GM23338 (cell line): Measurements from ENCODE around the gene RAP1GAP. TPM values are rescaled to one million over a fixed set of nuclear protein-coding genes. Genes with fewer than 3 reads are reported as not detected.

Experiments
- ATAC-seq: fragments of 200-7000 bp; cut with Tn5 transposase; 3 replicates; pipeline ENCODE4 v1.9.1; 2020
- DNase-seq: peaks from one replicate; pipeline ENCODE4 v3.0.0-alpha.2; 2015; ENCODE audit warnings: low spot score
- H2AFZ ChIP-seq: fragments of 200-600 bp; sonication (generic); 2 replicates; pipeline ENCODE4 v1.8.0; 2016; ENCODE audit warnings: antibody characterized with exemption, mild to moderate bottlenecking, moderate library complexity
- H3F3A ChIP-seq: fragments of 200-600 bp; sonication (generic); replicated peaks from 2 replicates; pipeline ENCODE4 v1.8.0; 2017; ENCODE audit warnings: antibody characterized with exemption, mixed run types, low read depth
- H3K27ac ChIP-seq: fragments of 200-600 bp; sonication (generic); 2 replicates; pipeline ENCODE4 v1.6.1; 2016; ENCODE audit warnings: low read depth
- H3K27me3 ChIP-seq: fragments of 200-600 bp; sonication (generic); 2 replicates; pipeline ENCODE4 v1.8.0; 2016; ENCODE audit warnings: mild to moderate bottlenecking, mixed run types, moderate library complexity; ENCODE audit not compliant: insufficient read depth
- H3K36me3 ChIP-seq: fragments of 200-600 bp; sonication (generic); 2 replicates; pipeline ENCODE4 v1.8.0; 2016; ENCODE audit warnings: mild to moderate bottlenecking; ENCODE audit not compliant: insufficient read depth
- H3K4me1 ChIP-seq: fragments of 200-600 bp; sonication (generic); 2 replicates; pipeline ENCODE4 v1.8.0; 2016; ENCODE audit warnings: mild to moderate bottlenecking, moderate library complexity; ENCODE audit not compliant: insufficient read depth
- H3K4me2 ChIP-seq: fragments of 200-600 bp; sonication (generic); 2 replicates; pipeline ENCODE4 v1.7.1; 2017; ENCODE audit warnings: mixed run types
- H3K4me3 ChIP-seq: fragments of 200-600 bp; sonication (generic); 2 replicates; pipeline ENCODE4 v1.6.1; 2016; ENCODE audit warnings: mixed run types
- H3K79me2 ChIP-seq: fragments of 200-600 bp; sonication (generic); replicated peaks from 2 replicates; pipeline ENCODE4 v1.8.0; 2017; ENCODE audit warnings: mild to moderate bottlenecking; ENCODE audit not compliant: insufficient read depth
- H3K9me2 ChIP-seq: fragments of 200-600 bp; sonication (generic); 2 replicates; pipeline ENCODE4 v1.8.0; 2017; ENCODE audit not compliant: insufficient read depth
- H4K20me1 ChIP-seq: fragments of 200-600 bp; sonication (generic); replicated peaks from 2 replicates; pipeline ENCODE4 v1.8.0; 2017; ENCODE audit warnings: mild to moderate bottlenecking; ENCODE audit not compliant: insufficient read depth
- H3K27ac Mint-ChIP-seq: 2 replicates; pipeline ENCODE4 v1.8.0; 2020; ENCODE audit warnings: inconsistent platforms, mild to moderate bottlenecking, moderate library complexity, mixed read lengths
- H3K27me3 Mint-ChIP-seq: 3 replicates; pipeline ENCODE4 v1.8.0; 2022; ENCODE audit warnings: low read depth, mild to moderate bottlenecking, moderate library complexity, mixed read lengths, inconsistent platforms; ENCODE audit not compliant: insufficient read depth, poor library complexity
- H3K36me3 Mint-ChIP-seq: 3 replicates; pipeline ENCODE4 v1.8.0; 2021; ENCODE audit warnings: low read depth, mild to moderate bottlenecking, inconsistent platforms, moderate library complexity, mixed read lengths
- H3K4me1 Mint-ChIP-seq: 3 replicates; pipeline ENCODE4 v1.8.0; 2020; ENCODE audit warnings: mild to moderate bottlenecking, inconsistent platforms, mixed read lengths
- H3K4me3 Mint-ChIP-seq: 3 replicates; pipeline ENCODE4 v1.8.0; 2021; ENCODE audit warnings: moderate library complexity, mild to moderate bottlenecking, inconsistent platforms, mixed read lengths
- H3K9me3 Mint-ChIP-seq: 3 replicates; pipeline ENCODE4 v1.8.0; 2020; ENCODE audit warnings: moderate library complexity, mild to moderate bottlenecking, inconsistent platforms, mixed read lengths
- CREB1 ChIP-seq: fragments of 250-450 bp; sonication (Bioruptor Pico); IDR thresholded peaks from 2 replicates; pipeline ENCODE4 v1.5.0; 2020; ENCODE audit warnings: low read depth, mild to moderate bottlenecking, moderate library complexity
- CTCF ChIP-seq, 2 experiments: fragments of 200-600 bp in 1 of 2; sonication (generic) in 1 of 2; conservative IDR thresholded peaks; 2 replicates each; pipeline versions ENCODE4 v1.5.1 to v1.6.1; 2016 to 2017; ENCODE audit warnings: antibody characterized with exemption in 2 of 2, low read depth in 2 of 2, mild to moderate bottlenecking in 2 of 2, moderate library complexity in 1 of 2
- ETS1 ChIP-seq: IDR thresholded peaks from 2 replicates; pipeline ENCODE4 v1.6.1; 2016; ENCODE audit warnings: antibody characterized with exemption
- EZH2 ChIP-seq: fragments of 200-600 bp; sonication (generic); IDR thresholded peaks from one replicate; pipeline ENCODE4 v1.8.0; 2017; ENCODE audit warnings: antibody characterized with exemption, mild to moderate bottlenecking, low read depth; ENCODE audit not compliant: unreplicated experiment
- EZH2phosphoT487 ChIP-seq: fragments of 200-600 bp; sonication (generic); IDR thresholded peaks from one replicate; pipeline ENCODE4 v1.8.1; 2018; ENCODE audit warnings: antibody characterized with exemption; ENCODE audit not compliant: unreplicated experiment
- JUNB ChIP-seq: IDR thresholded peaks from one replicate; pipeline ENCODE4 v1.6.1; 2016; ENCODE audit warnings: antibody characterized with exemption; ENCODE audit not compliant: unreplicated experiment
- NANOG ChIP-seq: IDR thresholded peaks from 2 replicates; pipeline ENCODE4 v1.6.1; 2016; ENCODE audit warnings: antibody characterized with exemption, borderline replicate concordance
- POLR2AphosphoS5 ChIP-seq: IDR thresholded peaks from 2 replicates; pipeline ENCODE4 v1.6.1; 2016; ENCODE audit warnings: antibody characterized with exemption, low read depth
- REST ChIP-seq: IDR thresholded peaks from one replicate; pipeline ENCODE4 v1.6.1; 2018; ENCODE audit warnings: antibody characterized with exemption; ENCODE audit not compliant: unreplicated experiment
- ZNF331 ChIP-seq: fragments of 250-450 bp; sonication (Bioruptor Pico); IDR thresholded peaks from 2 replicates; pipeline ENCODE4 v1.5.0; 2020; ENCODE audit warnings: low read depth, mild to moderate bottlenecking, moderate library complexity
- polyA plus RNA-seq: library from polyadenylated mRNA; unstranded; fragments of >200 nt; fragmentation: Nextera tagmentation; extraction: Ambion mirVana; gene quantifications from 2 replicates; pipeline ENCODE4 v1.2.1, GENCODE V29; 2016
- total RNA-seq: library from RNA; depleted of rRNA; stranded (reverse); fragments of >200 nt; shearing (Covaris generic); gene quantifications from 2 replicates; pipeline ENCODE4 v1.2.3, GENCODE V29; 2014

RAP1GAP gene
- total and polyA plus RNA-seq, 2 experiments from 2014 or later, result 4.3 to 6.6 TPM

GRCh38 chr1:21701401-21701800 lies 32.2 kb upstream of the RAP1GAP start (continued):
- TF ChIP-seq REST, result no peak
- TF ChIP-seq EZH2, result no peak
- no peak for TF ChIP-seq EZH2phosphoT487
- TF ChIP-seq JUNB, result no peak
- TF ChIP-seq ETS1, result no peak
- no peak for TF ChIP-seq CTCF (conservative IDR thresholded peaks at IDR 0.05; ENCODE audit: low read depth in 2 of 2)

- Mint-ChIP-seq H3K9me3 (no peaks in the 10 kb centered on the region), H3K4me1 (peaks cover 9% of the 10 kb centered on the region), H3K27ac (no peak overlapping the region), H3K36me3 (peaks cover 61% of the 10 kb centered on the region), H3K27me3 (peaks cover 2% of the 10 kb centered on the region), H3K4me3 (no peak overlapping the region)
- peaks cover 20% of the 10 kb centered on the region for H3K36me3 ChIP-seq
- H3K79me2 ChIP-seq, result no peaks in the 10 kb centered on the region
- H3K27ac ChIP-seq, result no peak overlapping the region; the same call in 1 of the 2 replicates
- no peaks in the 10 kb centered on the region for H3K9me2 ChIP-seq
- ATAC-seq (no peak), DNase-seq (no peak)
- peaks cover 5% of the 10 kb centered on the region; the same call in 1 of the 2 replicates for H4K20me1 ChIP-seq
- TF ChIP-seq REST (no peak), NANOG (no peak), JUNB (no peak), EZH2 (no peak), CREB1 (CRISPR knock-in tag) (no peak), ETS1 (no peak), EZH2phosphoT487 (no peak), POLR2AphosphoS5 (no peak), ZNF331 (no peak), CTCF (conservative IDR thresholded peaks at IDR 0.05; ENCODE audit: low read depth in 2 of 2) (no peak)
- H3K4me3 ChIP-seq, result no peak overlapping the region
- H3K27me3 ChIP-seq, result no peaks in the 10 kb centered on the region
- no peaks in the 10 kb centered on the region; the same call in 1 of the 2 replicates for H3F3A ChIP-seq
- peaks cover 2% of the 10 kb centered on the region; the same call in 1 of the 2 replicates for H3K4me1 ChIP-seq
- H3K4me2 ChIP-seq, result no peak overlapping the region
- H2AFZ ChIP-seq, result no peak overlapping the region
These were observed 30.9 kb upstream of the RAP1GAP start for GRCh38 chr1:21700094-21700493.
